ENCODE measurements around the gene OSGIN1.

OSGIN1 gene

DNA sequence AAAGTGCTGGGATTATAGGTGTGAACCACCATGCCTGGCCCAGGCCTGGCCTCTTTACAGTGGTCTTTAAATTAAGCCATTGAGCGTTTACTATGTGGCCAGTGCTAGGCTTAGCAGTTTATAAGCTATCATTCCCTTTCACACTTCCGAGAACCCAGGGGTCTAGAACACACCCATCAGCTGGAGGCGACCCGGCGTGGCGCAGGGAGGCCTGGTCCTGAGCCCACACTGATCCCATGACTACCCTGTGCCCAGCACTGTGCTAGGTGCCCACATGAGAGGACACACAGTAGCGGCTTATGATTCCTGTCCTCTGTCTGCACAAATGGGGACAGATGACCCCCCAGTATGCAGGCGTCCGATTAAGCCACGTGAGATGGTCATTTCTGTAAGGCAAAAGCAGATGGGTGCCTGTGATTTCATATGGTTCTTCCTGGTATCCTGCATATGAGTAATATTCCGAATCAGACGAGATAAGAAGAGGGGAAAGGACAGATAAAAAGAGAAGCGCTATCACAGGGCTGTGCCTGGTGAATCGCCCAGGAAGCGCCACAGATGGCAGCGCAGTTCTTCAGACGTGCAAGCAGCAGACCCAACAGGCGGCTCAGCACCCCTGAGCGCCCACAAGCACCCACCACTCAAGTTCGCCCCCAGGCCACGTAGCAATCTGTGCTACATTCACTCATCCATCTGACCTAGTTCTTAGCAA, 5.3 kb downstream of the OSGIN1 start:
- TF ChIP-seq, protein P1, sequence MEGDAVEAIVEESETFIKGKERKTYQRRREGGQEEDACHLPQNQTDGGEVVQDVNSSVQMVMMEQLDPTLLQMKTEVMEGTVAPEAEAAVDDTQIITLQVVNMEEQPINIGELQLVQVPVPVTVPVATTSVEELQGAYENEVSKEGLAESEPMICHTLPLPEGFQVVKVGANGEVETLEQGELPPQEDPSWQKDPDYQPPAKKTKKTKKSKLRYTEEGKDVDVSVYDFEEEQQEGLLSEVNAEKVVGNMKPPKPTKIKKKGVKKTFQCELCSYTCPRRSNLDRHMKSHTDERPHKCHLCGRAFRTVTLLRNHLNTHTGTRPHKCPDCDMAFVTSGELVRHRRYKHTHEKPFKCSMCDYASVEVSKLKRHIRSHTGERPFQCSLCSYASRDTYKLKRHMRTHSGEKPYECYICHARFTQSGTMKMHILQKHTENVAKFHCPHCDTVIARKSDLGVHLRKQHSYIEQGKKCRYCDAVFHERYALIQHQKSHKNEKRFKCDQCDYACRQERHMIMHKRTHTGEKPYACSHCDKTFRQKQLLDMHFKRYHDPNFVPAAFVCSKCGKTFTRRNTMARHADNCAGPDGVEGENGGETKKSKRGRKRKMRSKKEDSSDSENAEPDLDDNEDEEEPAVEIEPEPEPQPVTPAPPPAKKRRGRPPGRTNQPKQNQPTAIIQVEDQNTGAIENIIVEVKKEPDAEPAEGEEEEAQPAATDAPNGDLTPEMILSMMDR (IDR thresholded peaks at IDR 0.05; ENCODE audit: control insufficient read depth, insufficient read depth, low read depth, low read length, missing control alignments): no peak

DNA sequence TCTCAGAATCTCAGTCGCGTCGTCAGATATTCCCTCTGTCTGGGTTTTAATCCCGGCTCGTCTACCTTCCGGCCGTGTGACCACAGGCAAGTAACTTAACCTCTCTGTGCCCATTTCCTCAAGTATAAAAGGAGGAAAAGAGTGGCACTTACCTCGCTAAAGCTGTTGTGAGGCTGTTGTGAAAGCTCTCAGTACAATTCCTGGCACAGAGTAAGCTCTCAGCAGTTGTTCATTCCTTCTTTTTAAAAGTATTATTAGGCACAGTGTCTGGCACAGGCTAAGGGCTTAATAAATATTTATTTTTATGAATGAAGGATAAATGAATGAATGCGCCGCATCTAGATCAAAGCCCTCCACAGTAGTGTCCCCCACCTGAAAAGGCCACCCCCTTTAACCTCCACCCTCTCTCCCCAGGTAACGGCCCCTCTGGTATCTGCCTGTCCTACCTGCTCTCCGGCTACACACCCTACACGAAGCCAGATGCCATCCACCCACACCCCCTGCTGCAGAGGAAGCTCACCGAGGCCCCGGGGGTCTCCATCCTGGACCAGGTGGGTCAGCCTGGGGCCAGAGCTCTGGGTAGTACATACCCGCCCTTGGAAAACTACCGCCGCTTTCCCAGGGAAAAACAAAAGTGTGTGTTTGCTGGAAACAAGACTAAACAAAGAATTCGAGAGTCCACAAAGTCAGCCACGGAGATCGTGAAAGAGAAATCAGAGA, 6.0 kb downstream of the OSGIN1 start:
- no peak for DNase-seq (ENCODE audit: low read depth)
- TF ChIP-seq, protein P1 (IDR thresholded peaks at IDR 0.05; ENCODE audit: control insufficient read depth, insufficient read depth, low read depth, low read length, missing control alignments): no peak

More for the DNA sequence above, 5.3 kb downstream of the OSGIN1 start:
- no peak overlapping the region for H3K4me3 ChIP-seq (ENCODE audit: control insufficient read depth, low read depth, low read length)
- no peak for DNase-seq (ENCODE audit: low read depth)

DNA sequence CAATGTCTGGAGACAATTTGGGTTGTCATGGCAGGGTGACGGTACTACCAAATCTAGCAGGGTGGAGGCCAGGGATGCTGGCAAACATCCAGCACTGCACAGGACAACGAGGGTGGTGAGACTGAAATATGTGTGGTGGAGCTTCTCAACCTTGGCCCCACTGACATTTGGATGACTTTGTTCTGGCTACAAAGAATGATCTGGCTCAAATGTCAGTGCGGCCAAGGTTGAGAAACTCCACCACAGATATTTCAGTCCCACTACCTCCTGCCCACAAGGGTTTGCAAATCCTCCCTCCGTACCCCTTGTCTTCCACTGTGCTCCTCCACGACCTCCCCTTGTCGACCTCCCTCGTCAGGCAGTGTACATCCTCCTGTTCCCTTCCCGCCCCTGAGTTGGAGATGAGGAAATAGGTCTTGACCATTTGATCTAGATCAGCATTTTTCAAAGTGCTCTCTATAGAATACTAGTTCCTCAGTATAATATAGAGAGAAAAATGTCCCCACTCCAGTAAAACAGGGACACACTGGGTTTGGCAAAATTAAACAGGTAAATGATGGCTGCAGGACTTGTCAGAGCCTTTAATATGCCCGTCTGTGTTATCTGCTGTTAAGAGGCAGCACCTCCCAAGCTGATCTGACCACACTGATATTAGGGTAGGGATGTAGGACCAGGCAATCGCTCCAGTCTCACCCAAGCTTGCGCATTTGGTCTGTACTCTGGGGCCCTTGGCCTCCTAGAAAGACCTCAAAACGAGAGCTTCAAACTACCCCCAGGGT, 6.8 kb downstream of the OSGIN1 start:
- TF ChIP-seq, protein P1 (IDR thresholded peaks at IDR 0.05; ENCODE audit: control insufficient read depth, insufficient read depth, low read depth, low read length, missing control alignments): no peak
- no peak for DNase-seq (ENCODE audit: low read depth)

More for the DNA sequence above, 6.0 kb downstream of the OSGIN1 start:
- H3K4me3 ChIP-seq (ENCODE audit: control insufficient read depth, low read depth, low read length): no peak overlapping the region

DNA sequence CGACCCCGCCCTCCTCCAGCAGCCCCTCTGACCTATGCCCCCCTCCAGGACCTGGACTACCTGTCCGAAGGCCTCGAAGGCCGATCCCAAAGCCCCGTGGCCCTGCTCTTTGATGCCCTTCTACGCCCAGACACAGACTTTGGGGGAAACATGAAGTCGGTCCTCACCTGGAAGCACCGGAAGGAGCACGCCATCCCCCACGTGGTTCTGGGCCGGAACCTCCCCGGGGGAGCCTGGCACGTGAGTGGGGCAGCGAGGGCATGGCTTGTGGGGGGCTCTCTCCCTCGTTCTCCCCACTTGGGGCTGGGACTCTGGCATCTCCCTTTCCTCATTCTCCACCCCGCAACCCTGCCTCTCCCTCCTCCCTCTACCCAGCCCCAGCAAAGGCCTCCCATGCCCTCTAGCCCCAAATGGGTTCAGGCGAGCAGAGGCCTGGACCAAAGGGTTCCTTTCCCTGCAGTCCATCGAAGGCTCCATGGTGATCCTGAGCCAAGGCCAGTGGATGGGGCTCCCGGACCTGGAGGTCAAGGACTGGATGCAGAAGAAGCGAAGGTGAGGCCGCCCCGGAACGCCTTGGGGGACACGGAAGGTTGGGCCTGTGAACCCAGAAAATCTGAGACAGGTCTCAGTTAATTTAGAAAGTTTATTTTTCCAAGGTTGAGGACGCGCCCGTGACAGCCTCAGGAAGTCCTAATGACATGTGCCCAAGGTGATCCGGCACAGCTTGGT, 7.6 kb downstream of the OSGIN1 start:
- no peak for DNase-seq (ENCODE audit: low read depth)
- TF ChIP-seq, protein P1 (IDR thresholded peaks at IDR 0.05; ENCODE audit: control insufficient read depth, insufficient read depth, low read depth, low read length, missing control alignments): no peak
- H3K4me3 ChIP-seq (ENCODE audit: control insufficient read depth, low read depth, low read length): no peak overlapping the region

More for the DNA sequence above, 6.8 kb downstream of the OSGIN1 start:
- H3K4me3 ChIP-seq (ENCODE audit: control insufficient read depth, low read depth, low read length): no peak overlapping the region

DNA sequence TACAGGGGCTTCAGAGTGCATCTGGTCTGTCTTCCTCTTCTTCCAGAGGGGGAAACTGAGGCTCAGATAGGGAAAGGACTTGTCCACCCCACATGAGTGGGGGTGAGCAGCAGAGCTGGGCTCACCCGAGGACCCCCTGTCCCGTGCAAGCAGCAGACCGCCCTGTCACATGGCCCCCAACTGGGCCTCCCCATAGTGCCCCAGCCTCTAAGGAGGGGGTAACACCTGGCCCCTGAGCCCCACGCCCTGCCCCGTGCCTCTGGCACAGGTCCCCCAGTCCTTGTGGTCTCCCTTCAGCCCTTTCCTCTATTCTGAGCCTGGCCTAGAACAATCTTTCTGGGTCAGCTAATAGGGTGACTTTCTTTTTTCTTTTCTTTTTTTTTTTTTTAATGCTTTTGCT, 8.6 kb downstream of the OSGIN1 start:
- H3K4me3 ChIP-seq (ENCODE audit: control insufficient read depth, low read depth, low read length): no peak overlapping the region
- TF ChIP-seq, protein P1 (IDR thresholded peaks at IDR 0.05; ENCODE audit: control insufficient read depth, insufficient read depth, low read depth, low read length, missing control alignments): no peak
- no peak for DNase-seq (ENCODE audit: low read depth)
